WTC11 (cell line): Measurements from ENCODE around the gene PLEKHG7.

ENCODE experiments used
- CBFB ChIP-seq: sonication (generic); formaldehyde crosslinking; IDR thresholded peaks from 2 replicates; pipeline ENCODE4 v1.8.1; 2022; ENCODE audit warnings: mild to moderate bottlenecking, low read depth, missing genetic modification reagents
- CREB1 ChIP-seq: sonication (generic); formaldehyde crosslinking; IDR thresholded peaks from 2 replicates; pipeline ENCODE4 v1.8.0; 2023; ENCODE audit warnings: mild to moderate bottlenecking, missing genetic modification reagents
- FOXP1 ChIP-seq: sonication (generic); formaldehyde crosslinking; IDR thresholded peaks from 2 replicates; pipeline ENCODE4 v1.8.0; 2022; ENCODE audit warnings: missing genetic modification reagents, mild to moderate bottlenecking, moderate library complexity, borderline replicate concordance
- GRHL2 ChIP-seq: fragments of 250-450 bp; sonication (Bioruptor Pico); IDR thresholded peaks from 2 replicates; pipeline ENCODE4 v1.8.0; 2022; ENCODE audit warnings: mild to moderate bottlenecking, moderate library complexity; ENCODE audit not compliant: insufficient replicate concordance, severe bottlenecking
- TP53 ChIP-seq: sonication (generic); formaldehyde crosslinking; IDR thresholded peaks from 2 replicates; pipeline ENCODE4 v1.8.1; 2023; ENCODE audit warnings: mild to moderate bottlenecking, missing genetic modification reagents
- ZNF317 ChIP-seq: sonication (generic); formaldehyde crosslinking; IDR thresholded peaks from 2 replicates; pipeline ENCODE4 v1.8.1; 2023; ENCODE audit warnings: low read depth, mild to moderate bottlenecking, moderate library complexity, missing genetic modification reagents, borderline replicate concordance
- TF ChIP-seq, protein P1 (sequence below): fragments of 200-600 bp; IDR thresholded peaks from 2 replicates; pipeline ENCODE4 v1.8.0; 2022; ENCODE audit warnings: antibody characterized with exemption
- TF ChIP-seq, protein P2 (sequence below): sonication (generic); formaldehyde crosslinking; IDR thresholded peaks from 2 replicates; pipeline ENCODE4 v1.8.1; 2023; ENCODE audit warnings: mild to moderate bottlenecking, missing genetic modification reagents, moderate library complexity
- TF ChIP-seq, protein P3 (sequence below): sonication (generic); formaldehyde crosslinking; IDR thresholded peaks from 2 replicates; pipeline ENCODE4 v1.8.1; 2023; ENCODE audit warnings: mild to moderate bottlenecking, missing genetic modification reagents
- TF ChIP-seq, protein P4 (sequence below): sonication (generic); formaldehyde crosslinking; IDR thresholded peaks from 2 replicates; pipeline ENCODE4 v1.8.0; 2022; ENCODE audit warnings: mild to moderate bottlenecking, missing genetic modification reagents
- TF ChIP-seq, protein P5 (sequence below): sonication (generic); formaldehyde crosslinking; IDR thresholded peaks from 2 replicates; pipeline ENCODE4 v1.8.0; 2022; ENCODE audit warnings: mild to moderate bottlenecking, missing genetic modification reagents
- TF ChIP-seq, protein P6 (sequence below): sonication (generic); formaldehyde crosslinking; conservative IDR thresholded peaks from 2 replicates; pipeline ENCODE4 v1.8.1; 2022; ENCODE audit warnings: mild to moderate bottlenecking, missing genetic modification reagents
- TF ChIP-seq, protein P7 (sequence below): sonication (generic); formaldehyde crosslinking; IDR thresholded peaks from 2 replicates; pipeline ENCODE4 v1.8.1; 2022; ENCODE audit warnings: low read depth, missing genetic modification reagents, borderline replicate concordance

DNA sequence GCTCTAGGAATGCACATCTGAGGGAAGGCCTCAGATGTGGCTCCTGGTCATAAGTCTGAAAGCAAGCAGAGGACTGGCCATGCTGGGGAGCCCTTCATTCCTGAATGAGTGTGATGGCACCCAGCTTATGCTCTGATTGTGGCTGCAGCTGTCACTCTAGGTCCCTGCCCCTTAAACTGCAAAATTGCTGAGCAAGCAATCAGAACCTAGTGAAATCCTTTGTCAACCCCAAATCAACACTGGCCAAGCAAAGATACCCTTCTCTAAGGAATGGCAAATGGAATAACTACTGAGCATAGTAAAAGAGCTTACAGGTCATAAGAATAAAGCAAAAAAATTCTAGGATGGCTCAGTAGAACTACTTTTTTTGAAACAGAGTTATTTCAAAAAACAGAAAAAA lies 4.3 kb upstream of the PLEKHG7 start:
- TF ChIP-seq TP53 (CRISPR knock-in tag) (no peak), FOXP1 (CRISPR knock-in tag) (no peak), CREB1 (CRISPR knock-in tag) (no peak), CBFB (CRISPR knock-in tag) (no peak), GRHL2 (CRISPR knock-in tag) (no peak), ZNF317 (CRISPR knock-in tag) (no peak)
- TF ChIP-seq, protein P1, sequence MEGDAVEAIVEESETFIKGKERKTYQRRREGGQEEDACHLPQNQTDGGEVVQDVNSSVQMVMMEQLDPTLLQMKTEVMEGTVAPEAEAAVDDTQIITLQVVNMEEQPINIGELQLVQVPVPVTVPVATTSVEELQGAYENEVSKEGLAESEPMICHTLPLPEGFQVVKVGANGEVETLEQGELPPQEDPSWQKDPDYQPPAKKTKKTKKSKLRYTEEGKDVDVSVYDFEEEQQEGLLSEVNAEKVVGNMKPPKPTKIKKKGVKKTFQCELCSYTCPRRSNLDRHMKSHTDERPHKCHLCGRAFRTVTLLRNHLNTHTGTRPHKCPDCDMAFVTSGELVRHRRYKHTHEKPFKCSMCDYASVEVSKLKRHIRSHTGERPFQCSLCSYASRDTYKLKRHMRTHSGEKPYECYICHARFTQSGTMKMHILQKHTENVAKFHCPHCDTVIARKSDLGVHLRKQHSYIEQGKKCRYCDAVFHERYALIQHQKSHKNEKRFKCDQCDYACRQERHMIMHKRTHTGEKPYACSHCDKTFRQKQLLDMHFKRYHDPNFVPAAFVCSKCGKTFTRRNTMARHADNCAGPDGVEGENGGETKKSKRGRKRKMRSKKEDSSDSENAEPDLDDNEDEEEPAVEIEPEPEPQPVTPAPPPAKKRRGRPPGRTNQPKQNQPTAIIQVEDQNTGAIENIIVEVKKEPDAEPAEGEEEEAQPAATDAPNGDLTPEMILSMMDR = no peak
- TF ChIP-seq, protein P2, sequence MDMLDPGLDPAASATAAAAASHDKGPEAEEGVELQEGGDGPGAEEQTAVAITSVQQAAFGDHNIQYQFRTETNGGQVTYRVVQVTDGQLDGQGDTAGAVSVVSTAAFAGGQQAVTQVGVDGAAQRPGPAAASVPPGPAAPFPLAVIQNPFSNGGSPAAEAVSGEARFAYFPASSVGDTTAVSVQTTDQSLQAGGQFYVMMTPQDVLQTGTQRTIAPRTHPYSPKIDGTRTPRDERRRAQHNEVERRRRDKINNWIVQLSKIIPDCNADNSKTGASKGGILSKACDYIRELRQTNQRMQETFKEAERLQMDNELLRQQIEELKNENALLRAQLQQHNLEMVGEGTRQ (CRISPR knock-in tag) = no peak
- TF ChIP-seq, protein P3, sequence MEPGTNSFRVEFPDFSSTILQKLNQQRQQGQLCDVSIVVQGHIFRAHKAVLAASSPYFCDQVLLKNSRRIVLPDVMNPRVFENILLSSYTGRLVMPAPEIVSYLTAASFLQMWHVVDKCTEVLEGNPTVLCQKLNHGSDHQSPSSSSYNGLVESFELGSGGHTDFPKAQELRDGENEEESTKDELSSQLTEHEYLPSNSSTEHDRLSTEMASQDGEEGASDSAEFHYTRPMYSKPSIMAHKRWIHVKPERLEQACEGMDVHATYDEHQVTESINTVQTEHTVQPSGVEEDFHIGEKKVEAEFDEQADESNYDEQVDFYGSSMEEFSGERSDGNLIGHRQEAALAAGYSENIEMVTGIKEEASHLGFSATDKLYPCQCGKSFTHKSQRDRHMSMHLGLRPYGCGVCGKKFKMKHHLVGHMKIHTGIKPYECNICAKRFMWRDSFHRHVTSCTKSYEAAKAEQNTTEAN (CRISPR knock-in tag) = no peak
- TF ChIP-seq, protein P4, sequence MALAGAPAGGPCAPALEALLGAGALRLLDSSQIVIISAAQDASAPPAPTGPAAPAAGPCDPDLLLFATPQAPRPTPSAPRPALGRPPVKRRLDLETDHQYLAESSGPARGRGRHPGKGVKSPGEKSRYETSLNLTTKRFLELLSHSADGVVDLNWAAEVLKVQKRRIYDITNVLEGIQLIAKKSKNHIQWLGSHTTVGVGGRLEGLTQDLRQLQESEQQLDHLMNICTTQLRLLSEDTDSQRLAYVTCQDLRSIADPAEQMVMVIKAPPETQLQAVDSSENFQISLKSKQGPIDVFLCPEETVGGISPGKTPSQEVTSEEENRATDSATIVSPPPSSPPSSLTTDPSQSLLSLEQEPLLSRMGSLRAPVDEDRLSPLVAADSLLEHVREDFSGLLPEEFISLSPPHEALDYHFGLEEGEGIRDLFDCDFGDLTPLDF = no peak
- TF ChIP-seq, protein P5, sequence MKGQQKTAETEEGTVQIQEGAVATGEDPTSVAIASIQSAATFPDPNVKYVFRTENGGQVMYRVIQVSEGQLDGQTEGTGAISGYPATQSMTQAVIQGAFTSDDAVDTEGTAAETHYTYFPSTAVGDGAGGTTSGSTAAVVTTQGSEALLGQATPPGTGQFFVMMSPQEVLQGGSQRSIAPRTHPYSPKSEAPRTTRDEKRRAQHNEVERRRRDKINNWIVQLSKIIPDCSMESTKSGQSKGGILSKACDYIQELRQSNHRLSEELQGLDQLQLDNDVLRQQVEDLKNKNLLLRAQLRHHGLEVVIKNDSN (CRISPR knock-in tag) = no peak
- TF ChIP-seq, protein P6, sequence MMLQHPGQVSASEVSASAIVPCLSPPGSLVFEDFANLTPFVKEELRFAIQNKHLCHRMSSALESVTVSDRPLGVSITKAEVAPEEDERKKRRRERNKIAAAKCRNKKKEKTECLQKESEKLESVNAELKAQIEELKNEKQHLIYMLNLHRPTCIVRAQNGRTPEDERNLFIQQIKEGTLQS (CRISPR knock-in tag) = no peak
- TF ChIP-seq, protein P7, sequence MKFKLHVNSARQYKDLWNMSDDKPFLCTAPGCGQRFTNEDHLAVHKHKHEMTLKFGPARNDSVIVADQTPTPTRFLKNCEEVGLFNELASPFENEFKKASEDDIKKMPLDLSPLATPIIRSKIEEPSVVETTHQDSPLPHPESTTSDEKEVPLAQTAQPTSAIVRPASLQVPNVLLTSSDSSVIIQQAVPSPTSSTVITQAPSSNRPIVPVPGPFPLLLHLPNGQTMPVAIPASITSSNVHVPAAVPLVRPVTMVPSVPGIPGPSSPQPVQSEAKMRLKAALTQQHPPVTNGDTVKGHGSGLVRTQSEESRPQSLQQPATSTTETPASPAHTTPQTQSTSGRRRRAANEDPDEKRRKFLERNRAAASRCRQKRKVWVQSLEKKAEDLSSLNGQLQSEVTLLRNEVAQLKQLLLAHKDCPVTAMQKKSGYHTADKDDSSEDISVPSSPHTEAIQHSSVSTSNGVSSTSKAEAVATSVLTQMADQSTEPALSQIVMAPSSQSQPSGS (CRISPR knock-in tag) = no peak
